K562 (cell line): ENCODE results near the gene TCTN3. TPM values are rescaled to one million over a fixed set of nuclear protein-coding genes. Genes with fewer than 3 reads are reported as not detected.

Experiments
- ADNP ChIP-seq: fragments of 200-800 bp; sonication (Bioruptor generic); IDR thresholded peaks from 2 replicates; pipeline ENCODE4 v1.6.1; 2016; ENCODE audit warnings: missing genetic modification characterization, missing compliant biosample characterization
- COPS2 ChIP-seq: fragments of 450-650 bp; conservative IDR thresholded peaks from 2 replicates; pipeline ENCODE4 v1.6.1; 2016; ENCODE audit warnings: mild to moderate bottlenecking, moderate library complexity
- FOXA3 ChIP-seq, 2 experiments: fragments of 450-650 bp in 1 of 2; sonication (generic) in 1 of 2; formaldehyde crosslinking; IDR thresholded peaks in 1 of 2; conservative IDR thresholded peaks in 1 of 2; 2 replicates each; pipeline versions ENCODE4 v1.4.0 to v1.8.0; 2020 to 2022; ENCODE audit warnings: mild to moderate bottlenecking in 2 of 2, missing genetic modification reagents in 1 of 2
- FOXK2 ChIP-seq, 2 experiments: fragments of 450-650 bp; IDR thresholded peaks in 1 of 2; conservative IDR thresholded peaks in 1 of 2; 2 replicates each; pipeline ENCODE4 v1.6.1; 2016; ENCODE audit warnings: low read depth in 2 of 2, mild to moderate bottlenecking in 1 of 2
- HIVEP1 ChIP-seq: fragments of 250-450 bp; sonication (Bioruptor Pico); IDR thresholded peaks from 2 replicates; pipeline ENCODE4 v1.4.0; 2020; ENCODE audit warnings: mild to moderate bottlenecking
- JUND ChIP-seq, 2 experiments: IDR thresholded peaks; 2 replicates in 1 of 2; 3 replicates in 1 of 2; pipeline ENCODE4 v1.6.1; 2011; ENCODE audit warnings: borderline replicate concordance in 2 of 2, low read depth in 2 of 2, low read length in 2 of 2, improper control_type of control experiment in 1 of 2, missing biosample characterization in 1 of 2, missing genetic modification characterization in 1 of 2, missing genetic modification reagents in 1 of 2
- KLF13 ChIP-seq: fragments of 450-650 bp; IDR thresholded peaks from 2 replicates; pipeline ENCODE4 v1.6.1; 2016; ENCODE audit warnings: missing genetic modification characterization, low read depth, mild to moderate bottlenecking, missing compliant biosample characterization, moderate library complexity, borderline replicate concordance
- KLF6 ChIP-seq: fragments of 250-450 bp; sonication (Bioruptor Pico); IDR thresholded peaks from 2 replicates; pipeline ENCODE4 v1.4.0; 2020; ENCODE audit warnings: mild to moderate bottlenecking, moderate library complexity, borderline replicate concordance
- SOX6 ChIP-seq: fragments of 450-650 bp; IDR thresholded peaks from 2 replicates; pipeline ENCODE4 v1.6.1; 2014; ENCODE audit warnings: mild to moderate bottlenecking
- SP2 ChIP-seq: IDR thresholded peaks from 2 replicates; pipeline ENCODE4 v1.6.1; 2011; ENCODE audit warnings: mild to moderate bottlenecking, low read depth, low read length, moderate library complexity; ENCODE audit not compliant: poor library complexity, severe bottlenecking; ENCODE audit errors: extremely low read depth
- XRCC4 ChIP-seq: IDR thresholded peaks from one replicate; pipeline ENCODE4 v1.6.1; 2011; ENCODE audit not compliant: insufficient read depth, insufficient read length; ENCODE audit errors: extremely low read depth
- ZC3H11A ChIP-seq: IDR thresholded peaks from 2 replicates; pipeline ENCODE4 v1.6.1; 2012; ENCODE audit warnings: low read depth, low read length, improper control_type of control experiment
- ZNF197 ChIP-seq: fragments of 200-800 bp; sonication (Bioruptor generic); IDR thresholded peaks from 2 replicates; pipeline ENCODE4 v1.6.1; 2016; ENCODE audit warnings: low read depth, missing genetic modification characterization, missing compliant biosample characterization
- ZNF431 ChIP-seq: sonication (generic); formaldehyde crosslinking; IDR thresholded peaks from 2 replicates; pipeline ENCODE4 v1.8.0; 2022; ENCODE audit warnings: mild to moderate bottlenecking, missing genetic modification reagents
- polyA plus RNA-seq, 8 experiments: library from polyadenylated mRNA; depleted of rRNA in 4 of 8; stranded (reverse) in 5 of 8; unstranded in 3 of 8; fragments of >200 nt; fragmentation: Nextera tagmentation in 2 of 8; fragmentation: Illumina TruSeq in 1 of 8; extraction: Ambion mirVana in 2 of 8; extraction: Trizol in 1 of 8; gene quantifications; 2 replicates each; pipeline versions ENCODE4 v1.2.1 to v1.2.3, GENCODE V29; 2011 to 2014; ENCODE audit warnings: inconsistent platforms in 1 of 8, missing spikeins in 1 of 8
- total RNA-seq, 7 experiments: library from RNA; depleted of rRNA in 6 of 7; stranded (reverse); fragments of >200 nt in 6 of 7; fragmentation: Illumina TruSeq in 2 of 7; extraction: Trizol in 2 of 7; gene quantifications; 2 replicates each; pipeline versions ENCODE4 v1.2.1 to v1.2.3, GENCODE V29; 2011 to 2021; ENCODE audit warnings: low replicate concordance in 1 of 7
- TF ChIP-seq, protein P1 (sequence below): fragments of 250-450 bp; sonication (Bioruptor Pico); IDR thresholded peaks from 2 replicates; pipeline ENCODE4 v1.5.0; 2021; ENCODE audit warnings: mild to moderate bottlenecking, borderline replicate concordance
- TF ChIP-seq, protein P2 (sequence below), 2 experiments: fragments of 250-450 bp in 1 of 2; fragments of 450-650 bp in 1 of 2; sonication (Bioruptor Pico) in 1 of 2; IDR thresholded peaks; 2 replicates each; pipeline versions ENCODE4 v1.6.1 to v1.8.0; 2016 to 2021; ENCODE audit warnings: mild to moderate bottlenecking in 2 of 2, moderate library complexity in 2 of 2, missing compliant biosample characterization in 1 of 2, missing genetic modification characterization in 1 of 2
- TF ChIP-seq, protein P3 (sequence below): fragments of 250-450 bp; sonication (Bioruptor Pico); IDR thresholded peaks from 2 replicates; pipeline ENCODE4 v1.8.0; 2021; ENCODE audit warnings: borderline replicate concordance, mild to moderate bottlenecking, moderate library complexity; ENCODE audit not compliant: poor library complexity, severe bottlenecking
- TF ChIP-seq, protein P4 (sequence below): fragments of 150-350 bp; IDR thresholded peaks from 2 replicates; pipeline ENCODE4 v1.6.1; 2014; ENCODE audit warnings: low read depth, mild to moderate bottlenecking, low read length, borderline replicate concordance

The TCTN3 gene
- total and polyA plus RNA-seq, 9 of the 15 experiments (the other 6 are each of a cell fraction or from before 2014, with no cell fraction given) = 10.4 to 25.8 (median 16.3) TPM

DNA sequence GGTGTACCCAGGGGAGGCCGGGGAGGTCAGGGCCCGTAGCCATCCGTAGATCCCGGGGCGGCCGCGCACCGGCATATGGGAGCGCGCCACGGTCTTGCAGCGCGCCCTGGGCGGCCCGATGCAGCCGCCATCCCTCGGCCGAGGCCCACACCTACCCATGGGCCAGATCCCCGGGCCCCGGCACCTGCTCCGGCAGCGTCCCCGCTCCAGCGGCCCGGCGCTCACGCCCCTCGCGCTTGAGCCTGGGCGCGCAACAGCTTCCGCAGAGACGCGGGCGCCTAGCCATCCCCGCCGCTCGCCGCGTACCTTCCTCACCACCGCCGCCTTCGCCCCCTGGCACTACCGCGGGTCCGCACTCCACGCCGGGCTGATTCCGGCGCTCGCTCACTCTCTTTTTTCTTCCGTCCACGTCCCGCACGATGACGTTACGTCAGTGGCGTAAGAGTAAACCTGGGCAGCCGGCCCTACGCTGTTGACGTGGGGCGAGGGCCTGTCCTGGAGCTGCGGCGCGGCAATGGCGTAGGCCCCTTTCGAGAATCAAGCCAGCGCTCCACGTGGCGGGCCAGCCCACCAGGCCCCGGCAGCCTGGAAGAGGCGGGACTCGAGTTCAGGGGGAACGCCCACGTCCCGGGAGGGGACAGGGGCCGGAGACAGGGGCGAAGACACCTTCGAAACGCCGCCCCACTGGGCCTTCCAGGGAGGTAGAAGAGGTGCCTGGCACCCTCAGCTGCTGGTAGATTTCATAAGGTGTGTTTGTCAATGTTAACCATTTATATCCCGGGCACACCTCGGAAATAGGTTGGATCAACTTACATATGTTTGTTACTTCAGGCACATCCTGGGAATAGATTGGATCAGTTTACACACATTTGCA lies 37.2 kb downstream of the TCTN3 start, which contains the start of gene ALDH18A1 (continued):
- TF ChIP-seq KLF6 (CRISPR knock-in tag) (no peak), SOX6 (no peak), ZNF197 (CRISPR knock-in tag) (no peak), KLF13 (tag) (peak; percentile 79; the same call in 1 of the 2 replicates), SP2 (no peak), FOXA3 (CRISPR knock-in tag; conservative IDR thresholded peaks at IDR 0.05 in 1 of 2, IDR thresholded peaks at IDR 0.05 in 1 of 2) (0 out of 4 replicates have a peak, but pooled peaks of 1 of the 2 experiments have one; percentile 17), ADNP (tag) (no peak), HIVEP1 (CRISPR knock-in tag) (no peak), ZNF431 (no peak), ZC3H11A (no peak), XRCC4 (no peak), FOXK2 (conservative IDR thresholded peaks at IDR 0.05 in 1 of 2, IDR thresholded peaks at IDR 0.05 in 1 of 2; ENCODE audit: low read depth in 2 of 2) (no peak), JUND (IDR thresholded peaks at IDR 0.05; ENCODE audit: borderline replicate concordance, low read depth, low read length) (0 out of 2 replicates have a peak, but pooled peaks have one; percentile 1), JUND (tag; IDR thresholded peaks at IDR 0.05; ENCODE audit: borderline replicate concordance, low read depth, low read length) (no peak), COPS2 (no peak)
- TF ChIP-seq, protein P1, sequence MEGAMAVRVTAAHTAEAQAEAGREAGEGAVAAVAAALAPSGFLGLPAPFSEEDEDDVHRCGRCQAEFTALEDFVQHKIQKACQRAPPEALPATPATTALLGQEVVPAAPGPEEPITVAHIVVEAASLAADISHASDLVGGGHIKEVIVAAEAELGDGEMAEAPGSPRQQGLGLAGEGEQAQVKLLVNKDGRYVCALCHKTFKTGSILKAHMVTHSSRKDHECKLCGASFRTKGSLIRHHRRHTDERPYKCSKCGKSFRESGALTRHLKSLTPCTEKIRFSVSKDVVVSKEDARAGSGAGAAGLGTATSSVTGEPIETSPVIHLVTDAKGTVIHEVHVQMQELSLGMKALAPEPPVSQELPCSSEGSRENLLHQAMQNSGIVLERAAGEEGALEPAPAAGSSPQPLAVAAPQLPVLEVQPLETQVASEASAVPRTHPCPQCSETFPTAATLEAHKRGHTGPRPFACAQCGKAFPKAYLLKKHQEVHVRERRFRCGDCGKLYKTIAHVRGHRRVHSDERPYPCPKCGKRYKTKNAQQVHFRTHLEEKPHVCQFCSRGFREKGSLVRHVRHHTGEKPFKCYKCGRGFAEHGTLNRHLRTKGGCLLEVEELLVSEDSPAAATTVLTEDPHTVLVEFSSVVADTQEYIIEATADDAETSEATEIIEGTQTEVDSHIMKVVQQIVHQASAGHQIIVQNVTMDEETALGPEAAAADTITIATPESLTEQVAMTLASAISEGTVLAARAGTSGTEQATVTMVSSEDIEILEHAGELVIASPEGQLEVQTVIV = no peak
- TF ChIP-seq, protein P2, sequence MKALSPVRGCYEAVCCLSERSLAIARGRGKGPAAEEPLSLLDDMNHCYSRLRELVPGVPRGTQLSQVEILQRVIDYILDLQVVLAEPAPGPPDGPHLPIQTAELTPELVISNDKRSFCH (CRISPR knock-in tag; IDR thresholded peaks at IDR 0.05) = no peak
- TF ChIP-seq, protein P2 (tag; IDR thresholded peaks at IDR 0.05) = no peak
- TF ChIP-seq, protein P3, sequence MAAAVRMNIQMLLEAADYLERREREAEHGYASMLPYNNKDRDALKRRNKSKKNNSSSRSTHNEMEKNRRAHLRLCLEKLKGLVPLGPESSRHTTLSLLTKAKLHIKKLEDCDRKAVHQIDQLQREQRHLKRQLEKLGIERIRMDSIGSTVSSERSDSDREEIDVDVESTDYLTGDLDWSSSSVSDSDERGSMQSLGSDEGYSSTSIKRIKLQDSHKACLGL (CRISPR knock-in tag) = peak; percentile 20
- TF ChIP-seq, protein P4, sequence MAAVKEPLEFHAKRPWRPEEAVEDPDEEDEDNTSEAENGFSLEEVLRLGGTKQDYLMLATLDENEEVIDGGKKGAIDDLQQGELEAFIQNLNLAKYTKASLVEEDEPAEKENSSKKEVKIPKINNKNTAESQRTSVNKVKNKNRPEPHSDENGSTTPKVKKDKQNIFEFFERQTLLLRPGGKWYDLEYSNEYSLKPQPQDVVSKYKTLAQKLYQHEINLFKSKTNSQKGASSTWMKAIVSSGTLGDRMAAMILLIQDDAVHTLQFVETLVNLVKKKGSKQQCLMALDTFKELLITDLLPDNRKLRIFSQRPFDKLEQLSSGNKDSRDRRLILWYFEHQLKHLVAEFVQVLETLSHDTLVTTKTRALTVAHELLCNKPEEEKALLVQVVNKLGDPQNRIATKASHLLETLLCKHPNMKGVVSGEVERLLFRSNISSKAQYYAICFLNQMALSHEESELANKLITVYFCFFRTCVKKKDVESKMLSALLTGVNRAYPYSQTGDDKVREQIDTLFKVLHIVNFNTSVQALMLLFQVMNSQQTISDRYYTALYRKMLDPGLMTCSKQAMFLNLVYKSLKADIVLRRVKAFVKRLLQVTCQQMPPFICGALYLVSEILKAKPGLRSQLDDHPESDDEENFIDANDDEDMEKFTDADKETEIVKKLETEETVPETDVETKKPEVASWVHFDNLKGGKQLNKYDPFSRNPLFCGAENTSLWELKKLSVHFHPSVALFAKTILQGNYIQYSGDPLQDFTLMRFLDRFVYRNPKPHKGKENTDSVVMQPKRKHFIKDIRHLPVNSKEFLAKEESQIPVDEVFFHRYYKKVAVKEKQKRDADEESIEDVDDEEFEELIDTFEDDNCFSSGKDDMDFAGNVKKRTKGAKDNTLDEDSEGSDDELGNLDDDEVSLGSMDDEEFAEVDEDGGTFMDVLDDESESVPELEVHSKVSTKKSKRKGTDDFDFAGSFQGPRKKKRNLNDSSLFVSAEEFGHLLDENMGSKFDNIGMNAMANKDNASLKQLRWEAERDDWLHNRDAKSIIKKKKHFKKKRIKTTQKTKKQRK = no peak
